Neuronal stem cell (in vitro differentiated cells): ENCODE measurements around the gene IRF1.

ENCODE experiments used
- DNase-seq: peaks from one replicate; pipeline ENCODE4 v3.0.0-alpha.2; 2013; ENCODE audit warnings: low spot score
- H2AFZ ChIP-seq: one replicate; pipeline ENCODE4 v1.6.1; 2013; ENCODE audit warnings: mild to moderate bottlenecking, low read length, inconsistent platforms
- H2AK5ac ChIP-seq: 2 replicates; pipeline ENCODE4 v1.6.1; 2013; ENCODE audit warnings: low read depth, mild to moderate bottlenecking, inconsistent platforms, low read length, moderate library complexity, mixed read lengths
- H2BK120ac ChIP-seq: 2 replicates; pipeline ENCODE4 v1.6.1; 2013; ENCODE audit warnings: low read depth, mild to moderate bottlenecking, inconsistent platforms, low read length, moderate library complexity, mixed read lengths
- H2BK12ac ChIP-seq: one replicate; pipeline ENCODE4 v1.6.1; 2013; ENCODE audit warnings: low read length, inconsistent platforms
- H2BK15ac ChIP-seq: 2 replicates; pipeline ENCODE4 v1.6.1; 2013; ENCODE audit warnings: mild to moderate bottlenecking, low read length, inconsistent platforms, mixed read lengths
- H2BK5ac ChIP-seq: one replicate; pipeline ENCODE4 v1.6.1; 2013; ENCODE audit warnings: inconsistent platforms, mild to moderate bottlenecking, low read length, moderate library complexity
- H3K14ac ChIP-seq: one replicate; pipeline ENCODE4 v1.6.1; 2013; ENCODE audit warnings: low read length, inconsistent platforms
- H3K18ac ChIP-seq: 2 replicates; pipeline ENCODE4 v1.6.1; 2013; ENCODE audit warnings: low read length, inconsistent platforms
- H3K23ac ChIP-seq: 2 replicates; pipeline ENCODE4 v1.6.1; 2013; ENCODE audit warnings: low read depth, mild to moderate bottlenecking, mixed read lengths, low read length, inconsistent platforms; ENCODE audit not compliant: poor library complexity
- H3K27ac ChIP-seq: replicated peaks from 3 replicates; pipeline ENCODE4 v1.5.1; 2013; ENCODE audit warnings: low read length, inconsistent platforms
- H3K27me3 ChIP-seq, 3 experiments: 2 replicates each; pipeline ENCODE4 v1.6.1; 2013; ENCODE audit warnings: low read length in 3 of 3, mild to moderate bottlenecking in 2 of 3, inconsistent platforms in 1 of 3, low read depth in 1 of 3, mixed read lengths in 1 of 3, moderate library complexity in 1 of 3; ENCODE audit not compliant: control insufficient read depth in 3 of 3, insufficient read depth in 3 of 3
- H3K36me3 ChIP-seq, 2 donors: replicated peaks in 1 of 2; 2 replicates each; pipeline ENCODE4 v1.6.1; 2013; ENCODE audit warnings: low read length in 2 of 2; ENCODE audit not compliant: control insufficient read depth in 2 of 2, insufficient read depth in 2 of 2
- H3K4ac ChIP-seq: 2 replicates; pipeline ENCODE4 v1.6.1; 2013; ENCODE audit warnings: inconsistent platforms, mild to moderate bottlenecking, low read length, moderate library complexity
- H3K4me1 ChIP-seq, 2 donors: 1 replicate in 1 of 2; 2 replicates in 1 of 2; pipeline ENCODE4 v1.6.1; 2013; ENCODE audit warnings: low read length in 2 of 2, low read depth in 1 of 2; ENCODE audit not compliant: control insufficient read depth in 2 of 2, insufficient read depth in 1 of 2
- H3K4me2 ChIP-seq: one replicate; pipeline ENCODE4 v1.6.1; 2013; ENCODE audit warnings: mild to moderate bottlenecking, low read length, inconsistent platforms; ENCODE audit not compliant: insufficient read depth, poor library complexity, severe bottlenecking
- H3K4me3 ChIP-seq, 2 donors: 2 replicates each; pipeline ENCODE4 v1.5.1; 2013; ENCODE audit warnings: low read length in 2 of 2, mild to moderate bottlenecking in 2 of 2, inconsistent platforms in 1 of 2, moderate library complexity in 1 of 2
- H3K79me1 ChIP-seq: one replicate; pipeline ENCODE4 v1.6.1; 2013; ENCODE audit warnings: low read depth, mild to moderate bottlenecking, inconsistent platforms, low read length, moderate library complexity
- H3K9ac ChIP-seq: one replicate; pipeline ENCODE4 v1.6.1; 2013; ENCODE audit warnings: mild to moderate bottlenecking, low read depth, low read length, inconsistent platforms; ENCODE audit not compliant: poor library complexity
- H3K9me3 ChIP-seq, 2 donors: replicated peaks in 1 of 2; 2 replicates each; pipeline versions ENCODE3 to v1.6.1; 2013; ENCODE audit warnings: low read length in 2 of 2, mild to moderate bottlenecking in 2 of 2, inconsistent platforms in 1 of 2, low read depth in 1 of 2, mixed read lengths in 1 of 2, moderate library complexity in 1 of 2; ENCODE audit not compliant: control insufficient read depth in 2 of 2, insufficient read depth in 1 of 2
- H4K8ac ChIP-seq: one replicate; pipeline ENCODE4 v1.6.1; 2013; ENCODE audit warnings: low read depth, mild to moderate bottlenecking, inconsistent platforms, low read length, moderate library complexity
- H4K91ac ChIP-seq: one replicate; pipeline ENCODE4 v1.6.1; 2013; ENCODE audit warnings: low read length, low read depth, mild to moderate bottlenecking, inconsistent platforms; ENCODE audit not compliant: poor library complexity
- WGBS, 2 donors: extraction: QIAGEN DNeasy Blood & Tissue Kit; methylation state at CpG; one replicate each; pipeline ENCODE4 v1.1.7; 2013; ENCODE audit warnings: missing lambda C conversion rate in 2 of 2, mixed read lengths in 1 of 2; ENCODE audit not compliant: insufficient read length in 2 of 2, insufficient replicate concordance in 1 of 2; ENCODE audit errors: extremely low coverage in 2 of 2; 5-methylcytosine and 5-hydroxymethylcytosine counted together

Gene IRF1

DNA sequence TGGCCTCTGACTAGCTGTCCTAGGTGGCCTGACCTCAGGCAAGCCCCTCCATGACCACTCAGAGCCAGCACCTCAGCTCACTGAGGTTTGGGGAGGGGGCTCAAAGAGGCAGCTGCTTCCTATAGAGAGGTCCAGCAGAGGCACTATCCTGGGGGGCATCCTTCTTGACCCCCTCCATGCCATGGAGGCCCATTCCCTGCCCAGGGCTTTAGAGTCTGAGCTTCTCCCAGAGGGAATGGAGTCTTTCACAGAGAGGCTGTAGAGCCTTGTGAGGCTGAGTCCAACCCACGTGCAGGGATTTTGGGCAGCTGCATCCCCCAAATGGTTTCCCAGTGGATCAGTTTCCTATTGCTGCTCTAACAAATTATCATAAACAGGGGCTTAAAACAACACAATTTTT, 16.9 kb downstream of the IRF1 start:
- Histone ChIP-seq H3K9me3 (peaks cover 3% of the 10 kb centered on the region in 2 donors), H3K79me1 (no peaks in the 10 kb centered on the region), H3K36me3 (no peaks in the 10 kb centered on the region), H3K9ac (no peak overlapping the region), H3K4me1 (peaks cover 0 to 3% of the 10 kb centered on the region in 2 donors), H2AK5ac (no peak overlapping the region), H3K14ac (no peak overlapping the region), H4K8ac (no peak overlapping the region), H2BK5ac (no peak overlapping the region), H2BK120ac (no peak overlapping the region), H3K4me2 (no peak overlapping the region), H2BK12ac (no peak overlapping the region), H3K27ac (no peak overlapping the region), H2AFZ (no peak overlapping the region), H3K23ac (no peak overlapping the region), H4K91ac (no peak overlapping the region), H3K18ac (no peak overlapping the region), H3K27me3 (no peaks in the 10 kb centered on the region), H3K4me3 (no peak overlapping the region), H2BK15ac (no peak overlapping the region), H3K4ac (no peak overlapping the region)
- WGBS, 2 donors, result no CpG with 5 or more reads among the region's 1 CpG
- DNase-seq, result no peak

DNA sequence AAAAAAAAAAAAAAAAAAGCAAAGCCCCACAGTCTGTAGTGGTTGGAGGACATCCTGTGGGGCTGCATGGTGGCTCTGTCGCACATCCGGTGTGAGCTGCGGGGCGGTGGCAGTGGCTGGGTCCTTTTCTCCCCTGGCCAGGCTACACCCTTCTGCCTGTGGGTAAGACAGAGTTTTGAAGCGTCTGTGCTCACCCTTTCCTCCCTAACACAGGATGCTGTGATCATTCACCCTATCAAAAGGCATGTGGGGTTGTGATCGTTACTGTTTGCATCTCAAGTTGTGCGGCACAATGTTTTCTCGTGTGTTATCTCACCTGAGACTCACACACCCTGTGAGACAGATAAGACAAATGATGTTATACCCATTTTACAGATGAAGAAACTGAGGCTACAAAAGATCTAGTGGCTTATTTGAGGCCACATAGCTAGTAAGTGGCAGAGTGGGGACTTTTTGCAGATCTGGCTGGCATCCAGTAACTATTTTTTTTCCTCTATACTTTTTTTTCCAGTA, 17.5 kb downstream of the IRF1 start:
- H3K9ac ChIP-seq, result no peak overlapping the region
- H2BK5ac ChIP-seq, result no peak overlapping the region
- no peak overlapping the region for H3K4me3 ChIP-seq
- no peaks in the 10 kb centered on the region for H3K36me3 ChIP-seq
- no peak overlapping the region for H2AFZ ChIP-seq
- H3K9me3 ChIP-seq, result peaks cover 3% of the 10 kb centered on the region in 2 donors
- no peaks in the 10 kb centered on the region for H3K27me3 ChIP-seq
- H4K91ac ChIP-seq, result no peak overlapping the region
- H3K4me1 ChIP-seq, result peaks cover 0 to 3% of the 10 kb centered on the region in 2 donors
- H2BK15ac ChIP-seq, result no peak overlapping the region
- no peak overlapping the region for H3K18ac ChIP-seq
- no peak overlapping the region for H3K4ac ChIP-seq
- WGBS, 2 donors, result no CpG with 5 or more reads among the region's 8 CpGs
- H3K79me1 ChIP-seq, result no peaks in the 10 kb centered on the region
- H3K14ac ChIP-seq, result no peak overlapping the region
- H2BK120ac ChIP-seq, result no peak overlapping the region
- no peak overlapping the region for H3K27ac ChIP-seq
- DNase-seq, result no peak
- H3K23ac ChIP-seq, result no peak overlapping the region
- no peak overlapping the region for H2AK5ac ChIP-seq
- no peak overlapping the region for H3K4me2 ChIP-seq
- H2BK12ac ChIP-seq, result no peak overlapping the region
- no peak overlapping the region for H4K8ac ChIP-seq

DNA sequence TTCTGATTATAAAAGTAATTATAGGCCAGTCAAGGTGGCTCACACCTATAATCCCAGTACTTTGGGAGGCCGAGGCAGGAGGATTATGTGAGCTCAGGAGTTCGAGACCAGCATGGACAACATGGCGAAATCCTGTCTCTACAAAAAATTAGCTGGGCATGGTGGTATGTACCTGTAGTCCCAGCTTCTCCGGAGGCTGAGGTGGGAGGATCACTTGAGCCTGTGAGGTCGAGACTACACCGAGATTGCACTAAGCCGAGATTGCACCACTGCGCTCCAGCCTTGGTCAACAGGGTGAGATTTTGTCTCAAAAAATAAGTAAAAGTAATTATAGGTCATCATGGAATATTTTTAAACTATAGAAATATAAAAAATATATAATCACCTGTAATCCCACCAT, 18.1 kb downstream of the IRF1 start:
- no peak overlapping the region for H2BK120ac ChIP-seq
- no peak overlapping the region for H2BK12ac ChIP-seq
- H3K27me3 ChIP-seq, result no peaks in the 10 kb centered on the region
- peaks cover 3% of the 10 kb centered on the region in 2 donors for H3K9me3 ChIP-seq
- H3K4ac ChIP-seq, result no peak overlapping the region
- H3K36me3 ChIP-seq, result no peaks in the 10 kb centered on the region
- no peak overlapping the region for H3K4me2 ChIP-seq
- no peak overlapping the region for H4K91ac ChIP-seq
- no peak overlapping the region for H3K14ac ChIP-seq
- no peak overlapping the region for H2BK5ac ChIP-seq
- no peak overlapping the region for H3K4me3 ChIP-seq
- H3K4me1 ChIP-seq, result peaks cover 0 to 3% of the 10 kb centered on the region in 2 donors
- no peak overlapping the region for H3K9ac ChIP-seq
- H3K18ac ChIP-seq, result no peak overlapping the region
- H2BK15ac ChIP-seq, result no peak overlapping the region
- H3K79me1 ChIP-seq, result no peaks in the 10 kb centered on the region
- H4K8ac ChIP-seq, result no peak overlapping the region
- no peak for DNase-seq
- H3K23ac ChIP-seq, result no peak overlapping the region
- no peak overlapping the region for H2AK5ac ChIP-seq
- no peak overlapping the region for H2AFZ ChIP-seq
- H3K27ac ChIP-seq, result no peak overlapping the region
- WGBS, 2 donors, result no CpG with 5 or more reads among the region's 8 CpGs

DNA sequence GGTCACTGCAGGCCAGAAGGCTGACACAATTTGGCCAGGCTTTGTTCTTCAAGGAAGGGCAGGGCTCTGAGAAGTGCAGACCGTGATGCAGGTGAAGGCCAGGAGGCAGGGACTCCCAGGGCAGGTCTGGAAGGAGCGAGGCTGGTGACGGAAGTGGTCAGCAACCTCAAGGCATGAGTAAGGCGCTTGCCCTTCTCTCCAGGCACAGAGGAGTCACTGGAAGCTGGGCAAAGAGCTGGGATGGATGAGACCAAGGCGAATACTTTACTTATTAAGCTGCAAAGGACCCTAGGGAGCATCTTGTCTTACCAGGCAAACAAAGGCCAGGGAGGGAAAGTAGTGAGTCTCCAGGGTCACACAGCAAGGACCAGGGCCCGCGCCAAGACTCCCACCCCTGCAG, 18.6 kb downstream of the IRF1 start:
- Histone ChIP-seq H3K4me1 (peaks cover 0 to 3% of the 10 kb centered on the region in 2 donors), H3K27ac (no peak overlapping the region), H3K4me3 (no peak overlapping the region), H2BK5ac (peak overlapping the region; percentile 10), H3K79me1 (no peaks in the 10 kb centered on the region), H3K27me3 (no peaks in the 10 kb centered on the region), H2BK120ac (no peak overlapping the region), H3K18ac (peak overlapping the region; percentile 87), H3K23ac (no peak overlapping the region), H2BK15ac (no peak overlapping the region), H3K4me2 (no peak overlapping the region), H3K9me3 (peaks cover 3% of the 10 kb centered on the region in 2 donors), H2AK5ac (no peak overlapping the region), H4K91ac (no peak overlapping the region), H2AFZ (no peak overlapping the region), H4K8ac (no peak overlapping the region), H3K36me3 (no peaks in the 10 kb centered on the region), H3K4ac (no peak overlapping the region), H2BK12ac (no peak overlapping the region), H3K14ac (no peak overlapping the region), H3K9ac (no peak overlapping the region)
- no peak for DNase-seq
- WGBS, 2 donors, result no CpG with 5 or more reads among the region's 7 CpGs
